Measurements from ENCODE around the gene ENAH. TPM values are rescaled to one million over a fixed set of nuclear protein-coding genes. Genes with fewer than 3 reads are reported as not detected.
A peak's percentile ranks its signal among the peaks of the same experiment; 100 is the strongest.

Gene ENAH
- total RNA-seq, 1 experiment from 2014 or later = 100 TPM

GRCh38 chr1:225700164-225700821 is 47.4 kb upstream of the ENAH start (continued):
- TF ChIP-seq ZBTB33 (IDR thresholded peaks at IDR 0.05; ENCODE audit: extremely low read depth, insufficient replicate concordance, low read length) (peak; percentile 52), POLR2AphosphoS5 (IDR thresholded peaks at IDR 0.05; ENCODE audit: low read depth, low read length) (no peak; the same call in 1 of the 2 replicates), RAD21 (IDR thresholded peaks at IDR 0.05; ENCODE audit: low read depth) (peak; percentile 27), ATF3 (IDR thresholded peaks at IDR 0.05) (no peak; the same call in 1 of the 2 replicates), EZH2 (IDR thresholded peaks at IDR 0.05) (no peak), ZFX (IDR thresholded peaks at IDR 0.05) (no peak), ELF1 (IDR thresholded peaks at IDR 0.05; ENCODE audit: borderline replicate concordance, low read depth) (no peak), SP1 (IDR thresholded peaks at IDR 0.05; ENCODE audit: low read depth) (peak; percentile 95), CTCF (IDR thresholded peaks at IDR 0.05 in 2 of 3, conservative IDR thresholded peaks at IDR 0.05 in 1 of 3; ENCODE audit: borderline replicate concordance in 1 of 3, insufficient read depth in 1 of 3, low read depth in 2 of 3, low read length in 2 of 3) (no peak), CBX3 (IDR thresholded peaks at IDR 0.05; ENCODE audit: low read depth) (peak; percentile 92), JUND (IDR thresholded peaks at IDR 0.05) (peak; percentile 98), CEBPB (IDR thresholded peaks at IDR 0.05; ENCODE audit: low read depth) (peak; percentile 96)
